Subcutaneous abdominal adipose tissue (tissue), 5 donors: ENCODE measurements around the gene C1orf105.
"Not testable (repeated sequence)": the region's sequence is repeated elsewhere in the genome, so short reads cannot be mapped to it uniquely, and the experiment has no call there.

Experiments
- H3K27ac ChIP-seq: one replicate; pipeline ENCODE4 v1.7.0; 2013; ENCODE audit warnings: low read depth, mild to moderate bottlenecking, inconsistent platforms, low read length, moderate library complexity
- H3K27me3 ChIP-seq, 5 donors: one replicate each; pipeline ENCODE4 v1.7.0; 2013; ENCODE audit warnings: low read length in 5 of 5, inconsistent platforms in 1 of 5; ENCODE audit not compliant: control insufficient read depth in 5 of 5, insufficient read depth in 4 of 5
- H3K36me3 ChIP-seq, 5 donors: one replicate each; pipeline ENCODE4 v1.7.0; 2013; ENCODE audit warnings: low read length in 5 of 5; ENCODE audit not compliant: control insufficient read depth in 5 of 5, insufficient read depth in 5 of 5
- H3K4me1 ChIP-seq, 5 donors: one replicate each; pipeline ENCODE4 v1.7.0; 2013; ENCODE audit warnings: low read length in 5 of 5, mild to moderate bottlenecking in 3 of 5, moderate library complexity in 1 of 5; ENCODE audit not compliant: control insufficient read depth in 5 of 5, insufficient read depth in 5 of 5
- H3K4me3 ChIP-seq, 5 donors: one replicate each; pipeline ENCODE4 v1.7.0; 2013; ENCODE audit warnings: low read length in 5 of 5, low read depth in 1 of 5
- H3K9ac ChIP-seq, 5 donors: one replicate each; pipeline ENCODE4 v1.7.0; 2013; ENCODE audit warnings: low read length in 5 of 5, mild to moderate bottlenecking in 4 of 5, moderate library complexity in 3 of 5
- H3K9me3 ChIP-seq, 5 donors: one replicate each; pipeline ENCODE4 v1.7.0; 2013; ENCODE audit warnings: low read length in 5 of 5; ENCODE audit not compliant: control insufficient read depth in 5 of 5
- donor health status: healthy.
- donor health status: healthy.
- donor health status: healthy.
- donor health status: healthy.
- donor health status: healthy.

Gene C1orf105

DNA sequence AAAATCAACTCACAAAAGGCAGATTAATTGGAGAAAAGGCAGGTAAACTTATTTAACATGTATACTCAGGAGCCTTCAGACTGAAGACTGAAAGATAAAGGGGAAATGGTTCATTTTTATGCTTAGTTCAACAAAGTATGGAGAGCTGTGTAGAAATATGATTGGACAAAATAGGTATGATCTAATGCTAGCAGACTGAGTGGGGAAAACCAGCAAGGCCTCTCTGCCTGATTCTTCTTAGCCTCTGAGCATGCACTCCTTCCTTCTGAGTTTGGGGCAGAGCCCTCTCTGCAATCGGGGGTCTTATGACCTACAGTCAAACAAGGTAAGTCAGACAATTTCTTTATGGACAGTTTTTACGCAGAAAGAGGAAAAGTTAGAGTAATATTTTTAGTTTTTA lies 73.7 kb downstream of the C1orf105 start:
- H3K27ac ChIP-seq = no peak overlapping the region
- no peaks in the 10 kb centered on the region for H3K36me3 ChIP-seq
- H3K27me3 ChIP-seq = peaks cover 0 to 2% (median 0%) of the 10 kb centered on the region in 5 donors
- no peak overlapping the region for H3K4me3 ChIP-seq
- no peak overlapping the region for H3K9ac ChIP-seq
- no peaks in the 10 kb centered on the region for H3K9me3 ChIP-seq
- H3K4me1 ChIP-seq = no peaks in the 10 kb centered on the region

DNA sequence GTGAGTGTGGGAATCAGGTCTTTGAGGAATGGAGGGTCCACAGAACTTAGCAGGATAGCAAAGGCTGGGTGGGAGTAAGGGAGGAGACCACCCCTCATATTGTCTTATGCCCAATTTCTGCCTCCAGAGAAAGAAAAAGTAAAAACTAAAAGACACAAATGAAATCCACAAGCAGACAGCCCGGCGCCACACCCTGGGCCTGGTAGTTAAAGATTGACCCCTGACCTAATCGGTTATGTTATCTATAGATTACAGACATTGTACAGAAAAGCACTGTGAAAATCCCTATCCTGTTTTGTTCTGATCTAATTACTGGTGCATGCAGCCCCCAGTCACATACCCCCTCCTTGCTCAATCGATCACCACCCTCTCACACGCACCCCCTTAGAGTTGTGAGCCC lies 75.6 kb downstream of the C1orf105 start:
- not testable (repeated sequence) for H3K4me3 ChIP-seq, H3K27me3 ChIP-seq, H3K9ac ChIP-seq, H3K36me3 ChIP-seq, H3K27ac ChIP-seq, H3K9me3 ChIP-seq, H3K4me1 ChIP-seq

DNA sequence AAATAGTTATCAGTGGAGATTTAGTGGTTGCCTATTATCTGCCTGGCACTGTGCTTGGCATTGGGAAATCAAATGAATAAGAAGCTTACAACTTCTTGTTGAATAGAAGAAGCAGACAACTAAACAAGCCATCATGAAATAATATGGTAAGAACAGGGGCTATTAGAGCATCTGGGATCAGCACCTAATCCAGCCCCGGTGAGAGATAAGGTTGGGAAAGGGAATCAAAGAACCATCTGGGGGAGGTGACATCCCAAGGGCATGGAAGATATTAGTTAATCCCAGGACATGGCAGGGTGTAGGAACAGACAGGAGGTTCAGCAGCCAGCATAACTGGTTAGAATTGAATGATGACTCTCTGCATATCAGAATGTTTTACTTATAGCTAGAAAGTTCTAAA lies 76.2 kb downstream of the C1orf105 start:
- no peak overlapping the region for H3K27ac ChIP-seq

DNA sequence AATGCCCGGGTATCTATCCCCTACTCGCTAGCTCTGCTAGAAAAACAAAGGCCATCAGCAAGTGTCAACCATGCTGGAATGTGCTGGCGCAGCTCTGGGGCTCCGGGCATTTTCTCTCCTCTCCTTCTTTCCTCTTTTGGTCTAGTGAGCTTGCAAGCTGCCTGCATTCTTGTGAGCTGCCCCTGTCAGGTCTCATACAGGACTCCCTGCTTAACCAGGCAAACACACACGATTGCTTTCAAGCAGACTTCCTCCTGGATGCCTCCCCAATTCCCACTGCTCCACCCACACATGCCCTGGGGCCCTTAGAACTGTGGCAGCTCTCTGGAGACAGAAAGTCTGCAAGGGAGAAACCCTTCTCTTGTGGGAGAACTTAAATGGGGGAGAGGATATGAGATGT lies 76.7 kb downstream of the C1orf105 start:
- no peaks in the 10 kb centered on the region for H3K4me1 ChIP-seq
- H3K27ac ChIP-seq = no peak overlapping the region
- no peaks in the 10 kb centered on the region for H3K36me3 ChIP-seq
- no peak overlapping the region for H3K9ac ChIP-seq
- no peaks in the 10 kb centered on the region for H3K27me3 ChIP-seq
- H3K4me3 ChIP-seq = no peak overlapping the region
- H3K9me3 ChIP-seq = no peaks in the 10 kb centered on the region

More for the DNA sequence above, 76.2 kb downstream of the C1orf105 start:
- Histone ChIP-seq H3K4me1 (no peaks in the 10 kb centered on the region), H3K36me3 (no peaks in the 10 kb centered on the region), H3K9me3 (no peaks in the 10 kb centered on the region), H3K9ac (no peak overlapping the region), H3K4me3 (no peak overlapping the region), H3K27me3 (no peaks in the 10 kb centered on the region)

DNA sequence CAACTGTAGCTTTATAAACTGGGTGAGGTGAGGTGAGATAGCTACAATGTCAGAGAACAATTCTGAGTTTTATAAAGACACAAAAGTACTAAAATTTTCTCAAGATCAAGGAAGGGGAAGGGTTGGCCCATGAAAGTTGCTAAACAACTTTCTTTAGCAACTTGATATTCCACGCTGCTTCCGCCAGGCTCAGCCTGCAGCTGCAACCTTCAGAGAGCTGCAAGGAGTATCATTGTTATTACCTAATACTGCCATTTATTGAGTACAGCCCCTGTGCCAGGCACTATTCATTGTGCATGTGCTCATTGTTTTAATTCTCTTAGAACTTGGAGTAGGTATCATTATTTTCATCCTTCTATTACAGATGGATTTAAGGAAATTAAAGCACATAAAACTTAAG lies 78.4 kb downstream of the C1orf105 start:
- Histone ChIP-seq H3K36me3 (no peaks in the 10 kb centered on the region), H3K9ac (no peak overlapping the region), H3K9me3 (no peaks in the 10 kb centered on the region), H3K27me3 (no peaks in the 10 kb centered on the region), H3K4me1 (no peaks in the 10 kb centered on the region), H3K27ac (no peak overlapping the region), H3K4me3 (no peak overlapping the region)

DNA sequence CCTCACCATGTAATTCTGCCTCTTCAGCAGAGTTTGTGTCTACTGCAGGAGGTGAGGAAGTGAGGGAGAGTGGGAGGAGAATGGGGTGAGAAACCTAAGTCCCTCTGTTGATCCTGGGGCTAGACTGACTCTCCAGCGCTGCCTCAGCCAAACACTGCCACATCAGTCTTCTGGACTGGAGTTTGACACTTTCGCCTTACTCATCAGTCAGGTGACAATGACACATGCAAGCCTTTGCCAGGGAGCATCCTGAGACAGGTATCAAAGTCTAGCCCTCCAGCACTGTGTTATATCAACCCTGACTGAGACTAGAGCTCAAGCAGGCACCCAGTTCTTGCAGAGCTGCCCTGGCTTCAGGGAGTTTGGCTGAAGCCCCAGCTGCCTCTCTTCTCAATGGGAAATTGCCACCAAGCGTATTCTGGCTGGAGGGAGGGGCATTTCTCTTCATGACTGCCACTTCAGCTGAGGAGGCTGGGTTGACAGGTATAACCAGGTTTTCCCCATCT lies 79.2 kb downstream of the C1orf105 start:
- H3K9me3 ChIP-seq = no peaks in the 10 kb centered on the region
- no peaks in the 10 kb centered on the region for H3K36me3 ChIP-seq
- H3K4me3 ChIP-seq = no peak overlapping the region
- no peaks in the 10 kb centered on the region for H3K4me1 ChIP-seq
- no peak overlapping the region for H3K27ac ChIP-seq
- H3K9ac ChIP-seq = no peak overlapping the region
- H3K27me3 ChIP-seq = no peaks in the 10 kb centered on the region

DNA sequence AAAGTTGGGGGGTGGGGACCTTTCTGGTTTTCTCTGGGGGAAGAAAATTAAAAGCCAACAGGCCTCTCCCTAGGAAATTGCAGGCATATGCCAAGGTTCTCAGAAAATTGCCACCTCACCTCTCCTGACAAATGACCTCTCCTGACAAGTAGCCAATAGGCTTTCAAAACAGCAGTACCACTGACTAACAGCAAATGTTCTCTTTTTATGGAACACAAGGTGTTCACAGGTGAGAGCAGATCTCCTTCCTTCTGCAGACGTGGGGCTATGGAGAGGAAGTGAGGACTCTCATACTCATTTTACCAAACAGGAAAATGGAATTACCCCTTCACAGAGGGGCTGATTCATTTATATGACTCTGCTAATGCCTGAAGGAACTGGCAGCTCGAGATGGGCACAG lies 79.7 kb downstream of the C1orf105 start:
- Histone ChIP-seq H3K27me3 (no peaks in the 10 kb centered on the region), H3K36me3 (no peaks in the 10 kb centered on the region), H3K4me3 (no peak overlapping the region), H3K27ac (no peak overlapping the region), H3K9ac (no peak overlapping the region), H3K4me1 (no peaks in the 10 kb centered on the region), H3K9me3 (no peaks in the 10 kb centered on the region)

DNA sequence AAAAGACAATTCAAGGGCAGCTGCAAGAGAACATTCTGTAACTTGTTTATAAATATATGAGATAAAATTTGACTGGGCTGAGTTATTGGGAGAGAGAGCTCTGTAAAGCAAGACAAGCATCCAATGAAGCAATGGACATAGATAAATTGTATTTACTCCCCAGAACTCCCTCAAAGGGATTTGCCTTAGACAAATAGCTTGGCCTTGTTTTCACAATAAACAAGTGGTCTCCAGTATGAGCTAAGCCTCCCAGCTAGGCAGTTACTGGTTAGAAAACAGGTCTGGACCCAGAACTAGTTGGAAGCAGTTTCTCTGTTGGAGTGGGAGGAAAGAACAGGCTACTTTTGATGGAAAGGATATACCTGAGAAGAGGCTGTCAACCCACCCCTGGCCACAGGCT lies 87.3 kb downstream of the C1orf105 start:
- Histone ChIP-seq H3K4me1 (no peaks in the 10 kb centered on the region), H3K27ac (no peak overlapping the region), H3K9ac (no peak overlapping the region), H3K27me3 (no peaks in the 10 kb centered on the region), H3K36me3 (no peaks in the 10 kb centered on the region), H3K9me3 (no peaks in the 10 kb centered on the region), H3K4me3 (no peak overlapping the region)

DNA sequence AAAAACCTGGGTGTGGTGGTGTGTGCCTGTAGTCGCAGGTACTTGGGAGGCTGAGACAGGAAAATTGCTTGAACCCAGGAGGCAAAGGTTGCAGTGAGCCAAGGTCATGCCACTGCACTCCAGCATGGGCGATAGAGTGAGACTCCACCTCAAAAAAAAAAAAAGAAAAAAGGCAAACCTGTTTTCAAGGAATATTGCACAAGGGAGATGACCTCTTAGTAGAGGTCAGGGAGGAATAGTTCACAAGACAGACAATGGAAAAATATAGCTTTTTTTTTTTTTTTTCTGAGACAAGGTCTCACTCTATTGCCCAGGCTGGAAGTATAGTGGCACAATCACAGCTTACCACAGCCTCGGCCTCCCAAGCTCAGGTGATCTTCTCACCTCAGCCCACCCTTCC lies 90.0 kb downstream of the C1orf105 start:
- no peaks in the 10 kb centered on the region for H3K27me3 ChIP-seq
- no peaks in the 10 kb centered on the region for H3K4me1 ChIP-seq
- peaks cover 0 to 7% (median 0%) of the 10 kb centered on the region in 5 donors for H3K9me3 ChIP-seq
- H3K9ac ChIP-seq = no peak overlapping the region
- no peak overlapping the region for H3K27ac ChIP-seq
- H3K36me3 ChIP-seq = no peaks in the 10 kb centered on the region
- H3K4me3 ChIP-seq = no peak overlapping the region

GRCh38 chr1:172512591-172512990 lies 92.1 kb downstream of the C1orf105 start:
- Histone ChIP-seq H3K9me3 (peaks cover 0 to 7% (median 0%) of the 10 kb centered on the region in 5 donors), H3K9ac (no peak overlapping the region), H3K36me3 (no peaks in the 10 kb centered on the region)

GRCh38 chr1:172513479-172513878 lies 93.0 kb downstream of the C1orf105 start:
- H3K27ac ChIP-seq = no peak overlapping the region
- H3K36me3 ChIP-seq = no peaks in the 10 kb centered on the region
- no peak overlapping the region for H3K4me3 ChIP-seq
- H3K27me3 ChIP-seq = no peaks in the 10 kb centered on the region
- no peak overlapping the region for H3K9ac ChIP-seq
- H3K4me1 ChIP-seq = peaks cover 0 to 2% (median 0%) of the 10 kb centered on the region in 5 donors
- peaks cover 0 to 7% (median 0%) of the 10 kb centered on the region in 5 donors for H3K9me3 ChIP-seq

More at GRCh38 chr1:172512591-172512990, 92.1 kb downstream of the C1orf105 start:
- Histone ChIP-seq H3K4me1 (peaks cover 0 to 2% (median 0%) of the 10 kb centered on the region in 5 donors), H3K27me3 (no peaks in the 10 kb centered on the region), H3K4me3 (no peak overlapping the region), H3K27ac (no peak overlapping the region)
